Astrocyte (in vitro differentiated cells and primary cell): ENCODE measurements around the gene UGT1A10.

ENCODE experiments used
- CTCF ChIP-seq: IDR thresholded peaks from 2 replicates; pipeline ENCODE4 v1.5.1; 2011; ENCODE audit warnings: low read depth, mild to moderate bottlenecking, inconsistent platforms, low read length, moderate library complexity; ENCODE audit not compliant: insufficient read depth
- EZH2 ChIP-seq: IDR thresholded peaks from 2 replicates; pipeline ENCODE4 v1.6.1; 2012; ENCODE audit warnings: mild to moderate bottlenecking, low read length, inconsistent platforms; ENCODE audit not compliant: insufficient read depth

- TF ChIP-seq CTCF (no peak), EZH2 (no peak)
These were observed 186.0 kb downstream of the UGT1A10 start for GRCh38 chr2:233822101-233822771.
